ENCODE results near the gene IL1RAPL2.

The IL1RAPL2 gene

GRCh38 chrX:104647084-104647483, 81.1 kb downstream of the IL1RAPL2 start:
- Histone ChIP-seq H4K20me1 (ENCODE audit: control insufficient read depth, insufficient read depth, low read depth, low read length) (no peaks in the 10 kb centered on the region), H3F3A (ENCODE audit: control insufficient read depth, insufficient read depth) (no peaks in the 10 kb centered on the region), H3K4me3 (ENCODE audit: low read length) (no peak overlapping the region), H3K79me2 (ENCODE audit: control insufficient read depth, low read length) (no peaks in the 10 kb centered on the region), H3K27me3 (ENCODE audit: control insufficient read depth, low read length) (no peaks in the 10 kb centered on the region), H3K9me2 (replicated peaks; ENCODE audit: control insufficient read depth, low read length) (no peaks in the 10 kb centered on the region), H3K4me1 (ENCODE audit: control insufficient read depth, low read length) (no peaks in the 10 kb centered on the region), H3K27ac (ENCODE audit: low read depth, low read length) (no peak overlapping the region), H3K4me2 (ENCODE audit: low read length) (no peak overlapping the region), H3K36me3 (ENCODE audit: control insufficient read depth, low read length) (no peaks in the 10 kb centered on the region), H3K9me3 (ENCODE audit: control insufficient read depth, insufficient read depth, low read length) (no peaks in the 10 kb centered on the region)
- TF ChIP-seq EZH2phosphoT487 (IDR thresholded peaks at IDR 0.05; ENCODE audit: borderline replicate concordance, low read length), result no peak
- TF ChIP-seq, protein P1, sequence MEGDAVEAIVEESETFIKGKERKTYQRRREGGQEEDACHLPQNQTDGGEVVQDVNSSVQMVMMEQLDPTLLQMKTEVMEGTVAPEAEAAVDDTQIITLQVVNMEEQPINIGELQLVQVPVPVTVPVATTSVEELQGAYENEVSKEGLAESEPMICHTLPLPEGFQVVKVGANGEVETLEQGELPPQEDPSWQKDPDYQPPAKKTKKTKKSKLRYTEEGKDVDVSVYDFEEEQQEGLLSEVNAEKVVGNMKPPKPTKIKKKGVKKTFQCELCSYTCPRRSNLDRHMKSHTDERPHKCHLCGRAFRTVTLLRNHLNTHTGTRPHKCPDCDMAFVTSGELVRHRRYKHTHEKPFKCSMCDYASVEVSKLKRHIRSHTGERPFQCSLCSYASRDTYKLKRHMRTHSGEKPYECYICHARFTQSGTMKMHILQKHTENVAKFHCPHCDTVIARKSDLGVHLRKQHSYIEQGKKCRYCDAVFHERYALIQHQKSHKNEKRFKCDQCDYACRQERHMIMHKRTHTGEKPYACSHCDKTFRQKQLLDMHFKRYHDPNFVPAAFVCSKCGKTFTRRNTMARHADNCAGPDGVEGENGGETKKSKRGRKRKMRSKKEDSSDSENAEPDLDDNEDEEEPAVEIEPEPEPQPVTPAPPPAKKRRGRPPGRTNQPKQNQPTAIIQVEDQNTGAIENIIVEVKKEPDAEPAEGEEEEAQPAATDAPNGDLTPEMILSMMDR (IDR thresholded peaks at IDR 0.05; ENCODE audit: low read depth, low read length, poor library complexity, severe bottlenecking), result no peak

DNA sequence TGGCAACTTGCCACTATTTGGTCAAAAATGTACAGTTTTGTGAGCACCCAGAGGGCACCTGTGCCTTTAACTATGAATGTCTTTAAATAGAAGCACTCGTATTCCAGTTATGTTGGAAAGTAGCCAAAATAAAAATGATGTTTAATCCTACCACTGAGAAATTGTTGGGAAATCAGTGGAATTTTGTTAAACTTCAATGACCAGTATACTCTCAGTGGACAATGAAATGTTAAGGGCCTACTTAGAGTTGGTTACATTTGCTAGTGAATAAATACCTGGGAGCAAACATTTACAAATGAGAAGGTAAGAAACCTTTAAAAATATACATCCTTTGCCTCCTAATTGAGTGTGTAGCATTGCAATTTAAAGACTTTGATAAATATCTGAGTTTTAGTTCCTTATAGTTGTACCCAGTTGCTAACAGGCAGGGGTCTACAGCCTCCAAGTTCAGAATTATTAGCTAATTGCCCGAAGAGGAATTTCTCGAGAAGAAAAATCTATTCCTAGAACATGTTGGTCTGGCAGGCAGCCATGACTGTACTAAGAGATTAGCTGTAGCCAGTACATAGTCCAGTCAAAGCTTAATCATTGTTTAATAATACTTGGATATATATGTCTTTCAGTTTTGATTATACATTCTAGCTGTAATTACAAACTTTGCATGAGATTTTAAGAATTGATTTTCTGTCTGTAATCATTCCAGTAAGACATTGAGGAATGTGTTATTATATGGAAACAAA, 93.2 kb downstream of the IL1RAPL2 start:
- Histone ChIP-seq H4K20me1 (ENCODE audit: control insufficient read depth, insufficient read depth, low read depth, low read length) (no peaks in the 10 kb centered on the region), H3K27ac (ENCODE audit: low read depth, low read length) (no peak overlapping the region), H3K4me1 (ENCODE audit: control insufficient read depth, low read length) (no peaks in the 10 kb centered on the region), H3K4me3 (ENCODE audit: low read length) (no peak overlapping the region), H3K9me3 (ENCODE audit: control insufficient read depth, insufficient read depth, low read length) (no peaks in the 10 kb centered on the region), H3K9me2 (replicated peaks; ENCODE audit: control insufficient read depth, low read length) (no peaks in the 10 kb centered on the region), H3K27me3 (ENCODE audit: control insufficient read depth, low read length) (no peaks in the 10 kb centered on the region), H3K4me2 (ENCODE audit: low read length) (no peak overlapping the region), H3F3A (ENCODE audit: control insufficient read depth, insufficient read depth) (no peaks in the 10 kb centered on the region), H3K79me2 (ENCODE audit: control insufficient read depth, low read length) (no peaks in the 10 kb centered on the region), H3K36me3 (ENCODE audit: control insufficient read depth, low read length) (no peaks in the 10 kb centered on the region)
- TF ChIP-seq, protein P1 (IDR thresholded peaks at IDR 0.05; ENCODE audit: low read depth, low read length, poor library complexity, severe bottlenecking), result no peak
- TF ChIP-seq EZH2phosphoT487 (IDR thresholded peaks at IDR 0.05; ENCODE audit: borderline replicate concordance, low read length), result no peak

GRCh38 chrX:104660092-104660491, 94.1 kb downstream of the IL1RAPL2 start:
- no peaks in the 10 kb centered on the region for H3K9me3 ChIP-seq (ENCODE audit: control insufficient read depth, insufficient read depth, low read length)
- no peak for TF ChIP-seq EZH2phosphoT487 (IDR thresholded peaks at IDR 0.05; ENCODE audit: borderline replicate concordance, low read length)
- TF ChIP-seq, protein P1 (IDR thresholded peaks at IDR 0.05; ENCODE audit: low read depth, low read length, poor library complexity, severe bottlenecking), result no peak
- no peak overlapping the region for H3K27ac ChIP-seq (ENCODE audit: low read depth, low read length)
- H3K4me2 ChIP-seq (ENCODE audit: low read length), result no peak overlapping the region
- H3K79me2 ChIP-seq (ENCODE audit: control insufficient read depth, low read length), result no peaks in the 10 kb centered on the region
- H3K27me3 ChIP-seq (ENCODE audit: control insufficient read depth, low read length), result no peaks in the 10 kb centered on the region
- no peaks in the 10 kb centered on the region for H3K36me3 ChIP-seq (ENCODE audit: control insufficient read depth, low read length)
- no peaks in the 10 kb centered on the region for H3K4me1 ChIP-seq (ENCODE audit: control insufficient read depth, low read length)
- no peaks in the 10 kb centered on the region for H3K9me2 ChIP-seq (replicated peaks; ENCODE audit: control insufficient read depth, low read length)
- H3F3A ChIP-seq (ENCODE audit: control insufficient read depth, insufficient read depth), result no peaks in the 10 kb centered on the region
- H3K4me3 ChIP-seq (ENCODE audit: low read length), result no peak overlapping the region
- H4K20me1 ChIP-seq (ENCODE audit: control insufficient read depth, insufficient read depth, low read depth, low read length), result no peaks in the 10 kb centered on the region

Data from DOHH2 (cell line).